ENCODE measurements around the gene PHTF2. TPM values are rescaled to one million over a fixed set of nuclear protein-coding genes. Genes with fewer than 3 reads are reported as not detected.

PHTF2 gene
- total RNA-seq, 1 experiment from 2014 or later = 36.9 TPM

GRCh38 chr7:77757589-77757988 is 41.0 kb upstream of the PHTF2 start:
- no TSS peak for BruUV-seq (replicated peaks)
- Histone ChIP-seq H3K36me3 (ENCODE audit: control insufficient read depth, insufficient read depth, low read length) (no peaks in the 10 kb centered on the region), H3K4me1 (no peaks in the 10 kb centered on the region), H3K9me3 (no peaks in the 10 kb centered on the region), H3K27me3 (replicated peaks; ENCODE audit: control insufficient read depth, insufficient read depth, low read length) (no peaks in the 10 kb centered on the region), H3K4me3 (ENCODE audit: low read depth, low read length) (no peak overlapping the region)
- H3K27me3 Mint-ChIP-seq (ENCODE audit: insufficient read depth, unreplicated experiment) = no peaks in the 10 kb centered on the region
- ChIA-PET CTCF (interaction anchor here (1.2 kb wide), 1 partner anchor 106 kb away, joined by 5 read pairs; no protein-coding TSS in a partner anchor), POLR2A (no interaction called here)
- intact Hi-C loops (cut with micrococcal nuclease; ENCODE audit: unreplicated experiment) = no loop called here
- DNase-seq = no peak
- no peak overlapping the region for H3K4me3 Mint-ChIP-seq (ENCODE audit: unreplicated experiment)
- no peaks in the 10 kb centered on the region for H3K9me3 Mint-ChIP-seq (ENCODE audit: unreplicated experiment)
- peaks cover 6% of the 10 kb centered on the region for H3K4me1 Mint-ChIP-seq (ENCODE audit: low read depth, unreplicated experiment)
- H3K27ac Mint-ChIP-seq (ENCODE audit: unreplicated experiment) = no peak overlapping the region
- TF ChIP-seq CTCF (IDR thresholded peaks at IDR 0.05; ENCODE audit: insufficient read depth in 1 of 2, low read depth in 1 of 2, low read length in 1 of 2, severe bottlenecking in 1 of 2, unreplicated experiment in 1 of 2) = no peak
- peaks cover 6% of the 10 kb centered on the region for H3K36me3 Mint-ChIP-seq (ENCODE audit: insufficient read depth, unreplicated experiment)

DNA sequence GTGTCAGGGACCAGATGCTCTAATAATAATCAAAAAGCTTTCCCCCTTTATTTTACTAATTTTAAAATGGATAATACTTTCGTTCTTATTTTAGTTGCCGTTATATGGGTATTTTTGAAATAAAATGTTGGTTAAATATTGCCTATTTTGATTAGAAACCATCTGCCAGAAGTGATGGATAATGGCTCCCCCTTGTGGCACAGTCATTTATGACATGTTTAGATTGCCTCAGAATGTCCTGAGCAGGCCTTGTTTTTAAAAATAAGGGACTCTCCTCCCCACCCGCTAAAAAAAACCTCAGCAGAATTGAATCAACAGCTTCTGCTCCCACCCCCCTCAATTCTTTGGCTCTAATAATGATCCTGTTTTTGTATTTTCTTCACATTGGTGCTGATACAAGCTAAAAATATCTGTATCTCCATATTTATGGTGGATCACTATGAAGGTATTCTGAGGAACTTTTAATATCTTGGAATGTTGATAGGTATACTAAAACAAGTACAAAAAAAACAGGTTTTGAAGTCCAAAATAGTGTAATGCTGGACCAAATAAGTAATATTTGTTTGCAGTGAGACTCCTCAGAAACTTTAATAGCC is 39.2 kb upstream of the PHTF2 start:
- intact Hi-C loops (cut with micrococcal nuclease; ENCODE audit: unreplicated experiment) = loop anchor here (1.0 kb wide), 4 partner anchors 63 to 390 kb away; partner anchors contain the start of gene RSBN1L
- Mint-ChIP-seq H3K4me1 (ENCODE audit: low read depth, unreplicated experiment) (peaks cover 6% of the 10 kb centered on the region), H3K4me3 (ENCODE audit: unreplicated experiment) (no peak overlapping the region), H3K36me3 (ENCODE audit: insufficient read depth, unreplicated experiment) (peaks cover 6% of the 10 kb centered on the region), H3K9me3 (ENCODE audit: unreplicated experiment) (no peaks in the 10 kb centered on the region), H3K27ac (ENCODE audit: unreplicated experiment) (no peak overlapping the region), H3K27me3 (ENCODE audit: insufficient read depth, unreplicated experiment) (no peaks in the 10 kb centered on the region)
- peak; percentile 52 to 79 for DNase-seq
- Histone ChIP-seq H3K4me1 (peaks cover 5% of the 10 kb centered on the region; the same call in 1 of the 2 replicates), H3K4me3 (ENCODE audit: low read depth, low read length) (no peak overlapping the region), H3K36me3 (ENCODE audit: control insufficient read depth, insufficient read depth, low read length) (no peaks in the 10 kb centered on the region), H3K27me3 (replicated peaks; ENCODE audit: control insufficient read depth, insufficient read depth, low read length) (no peaks in the 10 kb centered on the region), H3K9me3 (no peaks in the 10 kb centered on the region)
- TF ChIP-seq CTCF (IDR thresholded peaks at IDR 0.05; ENCODE audit: insufficient read depth in 1 of 2, low read depth in 1 of 2, low read length in 1 of 2, severe bottlenecking in 1 of 2, unreplicated experiment in 1 of 2) = peak; percentile 71 to 79
- POLR2A ChIA-PET = no interaction called here
- CTCF ChIA-PET = interaction anchor here (0.6 to 1.3 kb wide), 3 partner anchors 39 to 111 kb away, joined by 3 to 8 read pairs (median 4); partner anchors contain the start of genes PHTF2 and TMEM60
- no TSS peak for BruUV-seq (replicated peaks)

- POLR2A ChIA-PET = no interaction called here
- no peak for DNase-seq
- Histone ChIP-seq H3K4me3 (ENCODE audit: low read depth, low read length) (no peak overlapping the region), H3K36me3 (ENCODE audit: control insufficient read depth, insufficient read depth, low read length) (no peaks in the 10 kb centered on the region), H3K27me3 (replicated peaks; ENCODE audit: control insufficient read depth, insufficient read depth, low read length) (no peaks in the 10 kb centered on the region), H3K9me3 (no peaks in the 10 kb centered on the region), H3K4me1 (peaks cover 16% of the 10 kb centered on the region)
- Mint-ChIP-seq H3K27ac (ENCODE audit: unreplicated experiment) (no peak overlapping the region), H3K36me3 (ENCODE audit: insufficient read depth, unreplicated experiment) (peaks cover 9% of the 10 kb centered on the region), H3K27me3 (ENCODE audit: insufficient read depth, unreplicated experiment) (no peaks in the 10 kb centered on the region), H3K4me1 (ENCODE audit: low read depth, unreplicated experiment) (peaks cover 13% of the 10 kb centered on the region), H3K4me3 (ENCODE audit: unreplicated experiment) (no peak overlapping the region), H3K9me3 (ENCODE audit: unreplicated experiment) (no peaks in the 10 kb centered on the region)
- no TSS peak for BruUV-seq (replicated peaks)
- intact Hi-C loops (cut with micrococcal nuclease; ENCODE audit: unreplicated experiment) = no loop called here
- CTCF ChIA-PET = no interaction called here
- TF ChIP-seq CTCF (IDR thresholded peaks at IDR 0.05; ENCODE audit: insufficient read depth in 1 of 2, low read depth in 1 of 2, low read length in 1 of 2, severe bottlenecking in 1 of 2, unreplicated experiment in 1 of 2) = no peak
Measured at GRCh38 chr7:77760809-77761453, 37.6 kb upstream of the PHTF2 start.

Measured in Caco-2 (cell line).